SH-SY5Y (cell line): Measurements from ENCODE around the gene HSPA12B.

ENCODE experiments used
- GATA2 ChIP-seq: IDR thresholded peaks from 2 replicates; pipeline ENCODE4 v1.6.1; 2011; ENCODE audit warnings: mild to moderate bottlenecking, low read depth, low read length
- GATA3 ChIP-seq: IDR thresholded peaks from 2 replicates; pipeline ENCODE4 v1.6.1; 2011; ENCODE audit warnings: low read depth, mild to moderate bottlenecking, low read length, moderate library complexity

GRCh38 chr20:3786665-3787323, 54.3 kb downstream of the HSPA12B start, which contains the start of gene CENPB:
- TF ChIP-seq GATA3 (no peak), GATA2 (no peak)
